ENCODE measurements around the gene DGCR8.

The DGCR8 gene

DNA sequence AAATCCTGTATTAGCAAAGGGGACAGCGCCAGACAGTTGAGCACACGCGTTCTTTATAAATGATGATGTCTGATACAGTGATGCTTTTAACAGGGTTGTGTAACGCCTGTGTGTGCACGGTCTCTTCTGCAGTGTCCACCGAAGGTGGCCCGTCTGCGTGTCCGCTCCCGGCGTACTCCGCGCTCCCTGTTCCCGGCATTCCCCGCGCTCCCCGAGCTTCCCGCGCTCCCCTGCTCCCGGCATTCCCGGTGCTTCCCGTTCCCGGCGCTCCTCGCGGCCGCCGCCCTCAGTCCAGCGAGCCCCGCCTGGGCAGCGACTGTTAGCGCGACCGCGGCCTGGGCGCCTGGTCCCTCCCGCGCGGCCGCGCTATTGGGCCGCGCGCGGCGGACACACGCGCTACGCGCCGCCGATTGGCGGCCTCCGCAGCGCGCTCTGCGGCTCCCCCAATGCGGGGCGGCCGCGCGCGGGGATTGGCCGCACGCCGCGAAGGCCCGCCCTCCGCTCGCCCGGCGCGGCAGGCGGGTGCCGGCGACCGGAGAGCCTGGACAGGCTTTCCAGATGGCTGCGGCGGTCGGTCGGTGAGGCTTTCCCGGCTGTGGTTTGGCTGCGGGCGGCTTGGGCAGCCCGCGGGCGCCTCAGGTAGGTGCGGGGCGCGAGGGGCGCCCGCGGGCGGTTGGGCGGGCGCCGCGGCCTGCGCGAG is at the start of gene DGCR8:
DGCR8 (plus strand) TSS at position 497 of the 700 bp plus-strand sequence. CDS start 5,723 bp downstream, outside the sequence.
- peak; percentile 23 to 61 (median 55) for DNase-seq (ENCODE audit: low read depth in 3 of 3)

DNA sequence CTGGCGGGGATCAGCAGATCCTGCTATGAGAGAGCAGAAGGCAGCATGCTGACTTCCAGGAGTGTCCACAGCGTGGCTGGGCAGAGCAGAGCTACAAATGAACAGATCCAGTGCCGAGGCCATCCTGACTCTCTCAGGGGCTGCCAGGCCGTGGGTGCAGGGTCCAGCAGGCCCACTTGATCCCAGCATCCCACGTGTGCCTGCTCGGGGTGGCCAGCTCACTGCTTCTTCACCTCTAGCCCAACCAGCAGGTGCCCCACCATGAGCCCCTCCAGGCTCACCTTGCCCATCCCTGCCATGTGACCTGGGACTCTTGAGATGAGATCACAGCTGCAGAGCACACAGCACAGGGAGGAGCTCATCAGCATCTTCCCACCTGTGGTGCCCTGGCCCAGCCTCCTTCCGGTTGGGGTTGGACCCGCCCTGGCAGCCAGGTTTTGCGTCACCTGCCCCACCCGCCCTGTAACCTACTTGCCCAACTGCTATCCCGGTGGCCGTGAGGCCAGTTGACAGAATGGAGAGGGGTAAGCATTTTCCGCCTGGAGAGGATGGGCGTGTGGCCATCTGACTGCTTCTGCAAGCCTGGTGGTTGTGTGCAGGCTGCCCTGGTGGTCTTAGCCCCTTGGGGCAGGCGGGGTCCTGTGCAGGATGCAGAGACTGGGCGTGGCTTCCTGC is 48.2 kb upstream of the DGCR8 start:
- no peak for DNase-seq (ENCODE audit: low read depth in 3 of 3)

DNA sequence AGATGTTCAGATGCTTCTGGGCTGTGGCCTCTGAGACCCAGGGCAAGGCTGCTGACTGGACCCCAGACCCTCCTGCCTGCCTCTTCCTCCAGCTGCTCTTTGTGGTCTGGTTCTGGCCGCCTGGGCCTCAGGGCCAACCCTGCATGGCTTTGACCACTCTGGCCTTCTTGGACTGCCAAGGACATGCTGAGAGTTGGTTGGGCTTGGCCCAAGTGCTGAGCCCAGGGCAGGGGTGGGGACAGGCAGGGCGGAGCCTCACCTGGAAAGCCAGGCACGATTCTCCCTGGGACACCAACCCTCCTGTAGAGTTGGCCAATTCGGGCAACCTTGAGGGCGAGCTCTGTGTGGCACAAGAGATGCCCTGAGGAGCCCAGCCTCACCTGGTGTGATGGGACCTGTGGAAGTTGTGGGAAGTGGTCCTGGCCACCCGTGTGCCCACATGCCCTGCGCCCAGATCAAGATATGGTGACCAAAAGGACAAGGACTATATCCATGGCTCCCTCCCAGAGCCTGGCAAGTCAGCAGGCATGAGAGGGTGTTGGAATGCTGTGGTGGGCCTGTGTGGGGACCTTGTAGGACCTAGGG is 47.5 kb upstream of the DGCR8 start:
- DNase-seq (ENCODE audit: low read depth in 3 of 3) = no peak

- DNase-seq (ENCODE audit: low read depth in 3 of 3) = no peak
Observed at GRCh38 chr22:20033045-20033706, 46.9 kb upstream of the DGCR8 start.

DNA sequence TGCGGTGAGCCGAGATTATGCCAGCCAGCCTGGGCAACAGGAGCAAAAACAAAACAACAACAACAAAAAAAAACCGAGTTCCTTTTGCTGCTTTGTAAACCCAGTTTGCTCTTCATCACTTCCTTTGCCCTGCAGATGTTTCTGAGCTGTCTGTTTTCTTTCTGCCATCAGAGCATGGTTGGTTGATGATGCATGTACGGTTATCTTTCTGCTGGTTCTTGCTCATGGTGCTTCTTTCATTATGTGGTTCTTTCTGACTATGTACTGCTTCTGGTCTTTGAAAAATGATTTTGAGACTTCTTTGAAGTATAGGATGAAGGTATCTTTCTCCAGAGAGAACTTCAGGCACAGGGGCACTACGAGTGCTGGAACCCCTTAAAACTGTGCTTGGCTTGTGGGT is 45.9 kb upstream of the DGCR8 start:
- DNase-seq (ENCODE audit: low read depth in 3 of 3) = no peak

GRCh38 chr22:20035375-20036083 is 44.5 kb upstream of the DGCR8 start:
- no peak for DNase-seq (ENCODE audit: low read depth in 3 of 3)

DNA sequence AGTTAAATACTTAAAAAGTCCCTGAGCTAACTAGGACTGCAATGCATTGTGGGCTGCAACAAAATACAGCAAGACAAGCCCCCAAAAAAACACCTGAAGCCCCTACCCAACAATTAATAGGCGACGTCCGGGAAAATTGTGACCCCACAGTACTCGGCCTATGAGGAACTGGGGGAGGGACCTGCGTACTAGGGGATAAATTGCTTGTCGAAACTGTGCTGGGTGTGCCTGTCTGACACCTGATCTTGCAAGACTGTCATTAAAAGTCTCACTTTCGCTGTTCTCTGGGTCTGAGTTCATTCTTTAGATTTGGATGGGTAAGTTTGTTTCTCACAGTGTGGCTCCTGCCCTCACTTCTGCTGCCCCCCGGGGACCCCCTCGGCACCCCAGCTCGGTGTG is 44.0 kb upstream of the DGCR8 start:
- DNase-seq (ENCODE audit: low read depth in 3 of 3) = no peak

GRCh38 chr22:20036535-20037392 is 43.3 kb upstream of the DGCR8 start:
- no peak for DNase-seq (ENCODE audit: low read depth in 3 of 3)

- DNase-seq (ENCODE audit: low read depth in 3 of 3) = no peak
Observed at GRCh38 chr22:20037419-20037818, 42.6 kb upstream of the DGCR8 start.

GRCh38 chr22:20038574-20038973 is 41.5 kb upstream of the DGCR8 start:
- no peak for DNase-seq (ENCODE audit: low read depth in 3 of 3)

- DNase-seq (ENCODE audit: low read depth in 3 of 3) = no peak
Observed at GRCh38 chr22:20039683-20040325, 40.2 kb upstream of the DGCR8 start.

GRCh38 chr22:20040327-20041200 is 39.5 kb upstream of the DGCR8 start:
- no peak for DNase-seq (ENCODE audit: low read depth in 3 of 3)

DNA sequence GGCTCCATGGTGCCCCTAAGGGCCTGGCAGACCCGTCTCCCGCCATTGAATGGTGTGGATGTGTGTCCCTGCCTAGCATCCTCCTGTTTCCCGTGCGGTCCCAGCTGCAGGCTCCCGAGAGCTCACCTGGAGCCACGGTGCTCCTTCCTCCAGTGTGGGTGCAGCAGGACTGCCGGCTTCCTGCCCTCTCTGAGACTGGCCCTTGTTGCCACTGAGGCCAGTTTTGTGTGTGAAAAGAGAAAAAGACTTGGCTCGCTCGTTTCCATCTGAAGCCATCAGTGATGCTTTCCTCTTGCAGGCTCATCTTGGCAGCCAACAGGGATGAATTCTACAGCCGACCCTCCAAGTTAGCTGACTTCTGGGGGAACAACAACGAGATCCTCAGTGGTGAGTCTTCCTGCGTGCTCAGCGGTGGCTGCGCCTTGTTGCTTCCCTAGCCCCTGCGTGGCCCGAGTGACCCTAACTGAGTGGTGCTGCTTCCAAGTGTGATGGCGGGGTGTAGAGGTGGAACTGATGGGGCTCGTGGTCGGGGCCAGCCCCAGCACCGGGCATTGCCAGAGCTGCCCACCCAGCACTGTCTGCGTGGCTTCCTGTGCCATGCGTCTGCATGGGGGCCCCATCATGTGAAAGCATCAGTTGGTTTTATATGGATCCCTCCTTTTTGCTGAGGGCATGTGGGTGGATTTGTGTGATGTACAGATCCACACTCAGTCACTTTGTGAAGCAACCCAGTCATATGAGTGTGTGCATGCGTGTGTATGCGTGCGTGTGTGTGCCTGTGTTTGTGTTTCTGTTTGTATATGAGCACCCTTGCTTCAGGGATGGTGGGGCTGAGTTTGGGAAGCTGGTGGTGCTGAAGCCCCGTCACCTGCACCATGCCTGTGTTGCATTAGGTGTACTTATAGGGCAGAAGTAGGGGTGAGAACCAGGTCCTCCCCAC is 36.7 kb upstream of the DGCR8 start:
- DNase-seq (ENCODE audit: low read depth in 3 of 3) = no peak

DNA sequence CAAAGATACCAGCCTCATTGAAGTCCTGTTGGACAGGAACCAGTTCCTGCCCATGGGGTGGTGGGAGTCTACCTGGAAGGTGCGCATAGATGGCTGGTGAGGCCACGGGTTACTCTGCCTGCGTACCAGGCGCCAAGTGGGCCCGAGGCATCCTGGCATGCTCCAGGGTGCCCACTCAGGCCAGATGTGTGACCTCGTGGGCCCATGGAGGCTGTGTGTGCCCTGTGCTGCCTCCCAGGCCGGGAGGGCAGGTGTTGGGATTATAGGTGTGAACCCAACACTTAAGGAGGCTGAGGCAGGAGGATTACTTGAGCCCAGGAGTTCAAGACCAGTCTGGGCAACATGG is 36.1 kb upstream of the DGCR8 start:
- DNase-seq (ENCODE audit: low read depth in 3 of 3) = no peak

DNA sequence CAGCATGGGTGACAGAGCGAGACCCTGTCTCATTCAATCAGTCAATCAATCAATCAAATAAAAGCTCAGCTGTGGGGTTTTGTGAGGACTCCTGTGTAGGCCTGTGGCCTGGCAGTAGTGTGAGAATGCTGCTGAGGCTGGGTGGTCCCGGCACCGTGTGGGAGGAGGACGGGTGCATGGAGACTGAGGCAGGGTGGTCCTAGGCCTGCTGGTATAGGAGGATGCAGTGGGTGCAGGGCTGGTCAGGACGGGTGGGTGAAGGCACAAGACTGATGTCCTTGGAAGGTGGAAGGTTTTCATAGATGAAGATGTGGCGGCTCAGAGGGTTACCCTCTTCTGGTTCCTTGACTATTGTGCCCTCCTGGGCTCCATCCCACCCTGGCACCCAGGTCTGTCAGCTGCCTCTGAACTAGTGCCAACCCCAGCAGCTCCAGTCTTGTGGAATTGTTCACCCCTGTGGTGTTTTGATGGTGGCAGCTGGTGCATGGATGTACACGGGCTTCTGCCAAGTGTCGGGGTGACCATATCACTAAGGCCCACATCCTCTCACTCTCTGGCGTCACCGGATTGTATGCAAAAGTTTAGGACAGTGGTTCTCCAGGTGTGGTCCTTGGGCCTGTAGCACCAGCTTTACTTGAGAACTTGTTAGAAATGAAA is 35.4 kb upstream of the DGCR8 start:
- DNase-seq (ENCODE audit: low read depth in 3 of 3) = no peak

- DNase-seq (ENCODE audit: low read depth in 3 of 3) = no peak
Observed at GRCh38 chr22:20046730-20047129, 33.3 kb upstream of the DGCR8 start.

- no peak for DNase-seq (ENCODE audit: low read depth in 3 of 3)
Observed at GRCh38 chr22:20051927-20052308, 28.1 kb upstream of the DGCR8 start.

All from stimulated activated CD4-positive, alpha-beta T cell treated with anti-CD3 and anti-CD28 coated beads, TNF-alpha, amount 100 ng/mL, for 4 hours (primary cell).